ENCODE data around the gene RRAGC.
"Not testable (repeated sequence)": the region's sequence is repeated elsewhere in the genome, so short reads cannot be mapped to it uniquely, and the experiment has no call there.

Gene RRAGC

DNA sequence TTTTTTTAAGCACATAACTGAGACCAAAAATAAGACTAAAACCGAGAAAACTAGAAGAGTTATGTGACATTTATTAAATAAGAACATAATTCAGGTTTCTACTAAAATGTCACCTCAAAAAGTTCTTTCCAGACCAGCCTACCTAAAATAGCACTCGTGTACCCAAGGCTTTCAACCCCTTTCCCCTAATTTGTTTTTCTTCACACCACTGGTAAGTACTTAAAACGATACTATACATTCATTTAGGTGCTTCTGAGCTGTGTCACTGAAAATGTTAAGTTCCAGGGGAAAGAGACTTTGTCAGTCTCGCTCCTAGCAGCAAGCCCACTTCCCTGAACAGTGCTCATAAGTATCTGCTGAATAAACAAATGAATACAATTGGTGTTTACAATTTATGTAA lies 6.8 kb downstream of the RRAGC start:
- Histone ChIP-seq H3K18ac (ENCODE audit: low read length) (no peak overlapping the region), H3K4me1 (ENCODE audit: control insufficient read depth in 1 of 2, insufficient read depth in 2 of 2, low read length in 2 of 2) (no peaks in the 10 kb centered on the region), H3K4ac (ENCODE audit: low read depth, low read length) (no peak overlapping the region), H2BK5ac (ENCODE audit: low read depth, low read length, poor library complexity) (no peak overlapping the region), H3K14ac (ENCODE audit: low read length) (no peak overlapping the region), H2BK12ac (ENCODE audit: low read length) (no peak overlapping the region), H3K9me3 (ENCODE audit: insufficient read depth, low read depth, low read length) (no peaks in the 10 kb centered on the region), H3K9ac (ENCODE audit: low read length) (no peak overlapping the region), H3K4me2 (ENCODE audit: low read length) (no peak overlapping the region), H4K91ac (ENCODE audit: low read depth, low read length) (no peak overlapping the region), H3K79me1 (ENCODE audit: low read length) (no peaks in the 10 kb centered on the region), H3K4me3 (ENCODE audit: low read depth, low read length) (no peak overlapping the region), H3K79me2 (ENCODE audit: control insufficient read depth, insufficient read depth, low read length, poor library complexity) (peaks cover 3% of the 10 kb centered on the region), H3K23ac (ENCODE audit: low read length) (no peak overlapping the region), H4K8ac (ENCODE audit: low read depth, low read length) (no peak overlapping the region), H3K27me3 (ENCODE audit: insufficient read depth, low read length) (no peaks in the 10 kb centered on the region), H4K12ac (ENCODE audit: low read depth, low read length) (no peak overlapping the region), H2AK5ac (ENCODE audit: low read length) (no peak overlapping the region), H3K36me3 (ENCODE audit: control insufficient read depth in 1 of 2, insufficient read depth in 2 of 2, low read length in 2 of 2) (peaks cover 12 to 25% of the 10 kb centered on the region in 2 experiments), H2AFZ (ENCODE audit: insufficient read depth, low read length, poor library complexity) (no peak overlapping the region), H3K27ac (ENCODE audit: low read depth, low read length) (no peak overlapping the region), H2BK120ac (ENCODE audit: insufficient read depth, low read length, poor library complexity) (no peak overlapping the region)
- DNase-seq: no peak
- no CpG with 5 or more reads among the region's 4 CpGs for WGBS (ENCODE audit: extremely low coverage, insufficient coverage, insufficient read length)

DNA sequence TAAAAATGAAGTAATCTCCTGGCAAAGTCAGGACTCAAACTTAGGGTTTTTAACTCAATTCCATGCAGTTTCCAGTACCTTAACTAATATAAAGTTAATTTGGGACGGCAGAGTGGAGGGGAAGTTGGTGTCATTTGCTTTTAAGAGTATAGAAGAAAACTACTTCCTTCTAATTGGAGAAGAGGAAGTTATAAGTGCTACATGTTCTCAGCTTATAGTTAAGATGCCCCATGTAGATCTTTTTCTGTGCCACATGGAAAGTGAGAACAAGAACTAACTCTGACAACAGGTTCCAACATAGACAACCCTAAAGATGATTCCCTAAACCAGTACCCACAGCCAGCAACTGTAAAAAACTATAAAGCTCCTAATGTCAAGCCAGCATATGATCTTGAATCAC lies 11.5 kb downstream of the RRAGC start:
- Histone ChIP-seq H4K8ac (ENCODE audit: low read depth, low read length) (no peak overlapping the region), H3K27ac (ENCODE audit: low read depth, low read length) (no peak overlapping the region), H3K18ac (ENCODE audit: low read length) (no peak overlapping the region), H3K9me3 (ENCODE audit: insufficient read depth, low read depth, low read length) (no peaks in the 10 kb centered on the region), H3K4me1 (ENCODE audit: control insufficient read depth in 1 of 2, insufficient read depth in 2 of 2, low read length in 2 of 2) (peaks cover 0 to 2% of the 10 kb centered on the region in 2 experiments), H3K23ac (ENCODE audit: low read length) (no peak overlapping the region), H3K36me3 (ENCODE audit: control insufficient read depth in 1 of 2, insufficient read depth in 2 of 2, low read length in 2 of 2) (peaks cover 18 to 27% of the 10 kb centered on the region in 2 experiments), H3K4me3 (ENCODE audit: low read depth, low read length) (no peak overlapping the region), H3K27me3 (ENCODE audit: insufficient read depth, low read length) (no peaks in the 10 kb centered on the region), H3K4me2 (ENCODE audit: low read length) (no peak overlapping the region), H2BK5ac (ENCODE audit: low read depth, low read length, poor library complexity) (no peak overlapping the region), H4K12ac (ENCODE audit: low read depth, low read length) (no peak overlapping the region), H2AK5ac (ENCODE audit: low read length) (no peak overlapping the region), H3K4ac (ENCODE audit: low read depth, low read length) (no peak overlapping the region), H2BK12ac (ENCODE audit: low read length) (no peak overlapping the region), H3K79me2 (ENCODE audit: control insufficient read depth, insufficient read depth, low read length, poor library complexity) (no peaks in the 10 kb centered on the region), H2BK120ac (ENCODE audit: insufficient read depth, low read length, poor library complexity) (no peak overlapping the region), H3K14ac (ENCODE audit: low read length) (no peak overlapping the region), H2AFZ (ENCODE audit: insufficient read depth, low read length, poor library complexity) (no peak overlapping the region), H4K91ac (ENCODE audit: low read depth, low read length) (no peak overlapping the region), H3K9ac (ENCODE audit: low read length) (no peak overlapping the region), H3K79me1 (ENCODE audit: low read length) (no peaks in the 10 kb centered on the region)
- no CpG with 5 or more reads among the region's 1 CpG for WGBS (ENCODE audit: extremely low coverage, insufficient coverage, insufficient read length)
- no peak for DNase-seq

DNA sequence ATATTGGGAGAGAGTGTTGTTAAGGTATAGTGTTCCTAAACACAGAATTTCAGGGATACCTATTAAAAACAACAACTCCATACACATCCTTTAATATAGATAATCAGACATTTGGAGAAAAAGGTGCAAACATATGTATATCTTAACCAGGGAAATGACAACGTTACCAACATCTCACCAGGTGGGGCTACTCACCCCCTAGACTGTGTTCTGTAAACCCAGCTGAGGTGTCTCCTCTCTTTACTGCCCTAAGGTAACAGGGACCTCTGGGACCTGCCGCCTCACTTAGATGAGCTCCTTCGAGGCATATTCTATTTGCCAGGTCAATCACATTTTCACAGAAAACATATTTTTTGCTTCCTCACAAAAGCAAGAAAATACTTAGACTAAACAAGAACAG lies 13.4 kb downstream of the RRAGC start:
- H4K91ac ChIP-seq (ENCODE audit: low read depth, low read length): no peak overlapping the region
- H3K79me2 ChIP-seq (ENCODE audit: control insufficient read depth, insufficient read depth, low read length, poor library complexity): no peaks in the 10 kb centered on the region
- no CpG with 5 or more reads among the region's 3 CpGs for WGBS (ENCODE audit: extremely low coverage, insufficient coverage, insufficient read length)
- no peak overlapping the region for H2AFZ ChIP-seq (ENCODE audit: insufficient read depth, low read length, poor library complexity)
- peaks cover 0 to 2% of the 10 kb centered on the region in 2 experiments for H3K4me1 ChIP-seq (ENCODE audit: control insufficient read depth in 1 of 2, insufficient read depth in 2 of 2, low read length in 2 of 2)
- no peak overlapping the region for H3K14ac ChIP-seq (ENCODE audit: low read length)
- no peak overlapping the region for H3K23ac ChIP-seq (ENCODE audit: low read length)
- H2BK5ac ChIP-seq (ENCODE audit: low read depth, low read length, poor library complexity): no peak overlapping the region
- H3K79me1 ChIP-seq (ENCODE audit: low read length): no peaks in the 10 kb centered on the region
- H2BK120ac ChIP-seq (ENCODE audit: insufficient read depth, low read length, poor library complexity): no peak overlapping the region
- H3K9ac ChIP-seq (ENCODE audit: low read length): no peak overlapping the region
- H2BK12ac ChIP-seq (ENCODE audit: low read length): no peak overlapping the region
- no peak for DNase-seq
- no peak overlapping the region for H3K4me3 ChIP-seq (ENCODE audit: low read depth, low read length)
- no peaks in the 10 kb centered on the region for H3K9me3 ChIP-seq (ENCODE audit: insufficient read depth, low read depth, low read length)
- H3K4me2 ChIP-seq (ENCODE audit: low read length): no peak overlapping the region
- no peak overlapping the region for H3K27ac ChIP-seq (ENCODE audit: low read depth, low read length)
- H4K8ac ChIP-seq (ENCODE audit: low read depth, low read length): no peak overlapping the region
- H3K4ac ChIP-seq (ENCODE audit: low read depth, low read length): no peak overlapping the region
- H3K18ac ChIP-seq (ENCODE audit: low read length): no peak overlapping the region
- no peak overlapping the region for H4K12ac ChIP-seq (ENCODE audit: low read depth, low read length)
- no peak overlapping the region for H2AK5ac ChIP-seq (ENCODE audit: low read length)
- no peaks in the 10 kb centered on the region for H3K27me3 ChIP-seq (ENCODE audit: insufficient read depth, low read length)
- peaks cover 23 to 25% of the 10 kb centered on the region in 2 experiments for H3K36me3 ChIP-seq (ENCODE audit: control insufficient read depth in 1 of 2, insufficient read depth in 2 of 2, low read length in 2 of 2)

DNA sequence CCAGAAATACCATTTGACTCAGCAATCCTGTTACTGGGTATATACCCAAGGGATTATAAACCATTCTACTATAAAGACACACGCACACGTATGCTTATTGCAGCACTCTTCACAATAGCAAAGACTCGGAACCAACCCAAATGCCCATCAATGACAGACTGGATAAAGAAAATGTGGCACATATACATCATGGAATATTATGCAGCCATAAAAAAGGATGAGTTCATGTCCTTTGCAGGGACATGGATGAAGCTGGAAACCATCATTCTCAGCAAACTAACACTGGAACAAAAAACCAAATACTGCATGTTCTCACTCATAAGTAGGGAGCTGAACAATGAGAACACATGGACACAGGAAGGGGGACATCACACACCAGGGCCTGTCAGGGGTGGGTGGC lies 14.5 kb downstream of the RRAGC start:
- not testable (repeated sequence) for DNase-seq; H3K4me1 ChIP-seq (ENCODE audit: control insufficient read depth in 1 of 2, insufficient read depth in 2 of 2, low read length in 2 of 2); H3K79me1 ChIP-seq (ENCODE audit: low read length); H2AK5ac ChIP-seq (ENCODE audit: low read length); H3K4me2 ChIP-seq (ENCODE audit: low read length); H3K18ac ChIP-seq (ENCODE audit: low read length); H3K4me3 ChIP-seq (ENCODE audit: low read depth, low read length); H4K91ac ChIP-seq (ENCODE audit: low read depth, low read length); H3K14ac ChIP-seq (ENCODE audit: low read length); H2BK120ac ChIP-seq (ENCODE audit: insufficient read depth, low read length, poor library complexity); H4K8ac ChIP-seq (ENCODE audit: low read depth, low read length); H3K27me3 ChIP-seq (ENCODE audit: insufficient read depth, low read length); H2AFZ ChIP-seq (ENCODE audit: insufficient read depth, low read length, poor library complexity); H2BK12ac ChIP-seq (ENCODE audit: low read length); H3K27ac ChIP-seq (ENCODE audit: low read depth, low read length); H3K79me2 ChIP-seq (ENCODE audit: control insufficient read depth, insufficient read depth, low read length, poor library complexity); H3K4ac ChIP-seq (ENCODE audit: low read depth, low read length); H4K12ac ChIP-seq (ENCODE audit: low read depth, low read length); H3K23ac ChIP-seq (ENCODE audit: low read length); H2BK5ac ChIP-seq (ENCODE audit: low read depth, low read length, poor library complexity); H3K9ac ChIP-seq (ENCODE audit: low read length); H3K9me3 ChIP-seq (ENCODE audit: insufficient read depth, low read depth, low read length)
- H3K36me3 ChIP-seq (ENCODE audit: control insufficient read depth in 1 of 2, insufficient read depth in 2 of 2, low read length in 2 of 2): peaks cover 21 to 23% of the 10 kb centered on the region in 2 experiments
- WGBS (ENCODE audit: extremely low coverage, insufficient coverage, insufficient read length): no CpG with 5 or more reads among the region's 3 CpGs

All from trophoblast cell (in vitro differentiated cells and primary cell).